ENCODE results near the gene LZIC.

Gene LZIC

DNA sequence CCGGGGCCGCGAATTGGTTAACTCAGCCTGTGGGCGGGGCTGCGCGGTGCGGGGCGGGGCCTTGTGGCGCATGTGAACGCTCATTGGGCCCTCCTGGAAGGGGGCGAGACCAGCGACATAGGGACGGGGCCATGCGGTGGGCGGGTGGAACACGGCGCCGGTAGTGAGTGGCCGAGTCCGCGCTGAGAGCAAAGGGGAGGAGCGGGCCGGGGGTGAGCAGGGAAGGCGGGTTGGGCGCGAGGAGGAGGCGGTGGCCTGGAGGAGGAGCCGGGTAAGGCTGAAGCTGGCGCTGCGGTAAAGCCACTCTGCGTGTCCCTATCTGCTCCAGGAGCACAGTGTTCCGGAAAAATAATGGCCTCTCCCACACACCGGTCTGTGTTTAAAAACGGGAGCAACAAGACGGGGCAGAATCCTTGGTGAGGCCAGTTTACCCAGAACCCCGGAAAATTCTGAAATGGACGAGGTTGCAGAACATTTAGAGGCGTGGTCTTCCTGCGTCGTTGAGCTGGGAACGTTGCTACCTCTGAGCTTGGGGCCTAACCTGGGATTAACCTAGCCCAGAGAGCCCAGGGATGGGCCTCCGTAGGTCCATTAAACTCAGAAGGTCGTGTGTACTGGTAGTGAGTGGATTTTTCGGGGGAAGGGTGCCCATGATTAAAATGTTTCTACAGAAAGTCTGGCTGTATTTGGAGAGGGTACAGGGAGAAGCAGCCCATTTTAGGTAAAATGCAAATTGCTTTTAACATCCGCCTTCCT is 32.6 kb downstream of the LZIC start:
- DNase-seq (ENCODE audit: low read depth in 2 of 3, low spot score in 1 of 3) = peak; percentile 100

DNA sequence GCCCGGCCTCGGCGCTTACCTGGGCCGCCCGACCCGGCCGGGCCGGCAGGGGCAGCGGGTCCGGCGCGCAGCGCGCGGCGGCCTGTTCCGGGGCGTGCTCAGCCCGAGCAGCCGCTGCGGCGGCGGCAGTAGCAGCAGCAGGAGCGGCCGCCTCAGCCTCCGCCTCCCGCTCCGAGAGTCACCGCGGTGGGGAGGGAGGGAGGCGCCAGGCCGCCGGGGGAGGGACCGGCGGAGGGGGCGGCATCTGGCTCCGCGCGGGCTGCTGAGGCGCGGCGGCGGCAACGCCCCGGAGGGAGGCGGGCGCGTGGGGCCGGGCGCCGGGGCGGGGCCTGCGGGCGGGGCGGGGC is 33.1 kb downstream of the LZIC start, which contains the start of gene CTNNBIP1:
Gene CTNNBIP1 (minus strand): TSS at position 194 of the 347 bp plus-strand sequence. CDS start 38,205 bp downstream, outside the sequence.
- DNase-seq (ENCODE audit: low read depth in 2 of 3, low spot score in 1 of 3) = no peak

DNA sequence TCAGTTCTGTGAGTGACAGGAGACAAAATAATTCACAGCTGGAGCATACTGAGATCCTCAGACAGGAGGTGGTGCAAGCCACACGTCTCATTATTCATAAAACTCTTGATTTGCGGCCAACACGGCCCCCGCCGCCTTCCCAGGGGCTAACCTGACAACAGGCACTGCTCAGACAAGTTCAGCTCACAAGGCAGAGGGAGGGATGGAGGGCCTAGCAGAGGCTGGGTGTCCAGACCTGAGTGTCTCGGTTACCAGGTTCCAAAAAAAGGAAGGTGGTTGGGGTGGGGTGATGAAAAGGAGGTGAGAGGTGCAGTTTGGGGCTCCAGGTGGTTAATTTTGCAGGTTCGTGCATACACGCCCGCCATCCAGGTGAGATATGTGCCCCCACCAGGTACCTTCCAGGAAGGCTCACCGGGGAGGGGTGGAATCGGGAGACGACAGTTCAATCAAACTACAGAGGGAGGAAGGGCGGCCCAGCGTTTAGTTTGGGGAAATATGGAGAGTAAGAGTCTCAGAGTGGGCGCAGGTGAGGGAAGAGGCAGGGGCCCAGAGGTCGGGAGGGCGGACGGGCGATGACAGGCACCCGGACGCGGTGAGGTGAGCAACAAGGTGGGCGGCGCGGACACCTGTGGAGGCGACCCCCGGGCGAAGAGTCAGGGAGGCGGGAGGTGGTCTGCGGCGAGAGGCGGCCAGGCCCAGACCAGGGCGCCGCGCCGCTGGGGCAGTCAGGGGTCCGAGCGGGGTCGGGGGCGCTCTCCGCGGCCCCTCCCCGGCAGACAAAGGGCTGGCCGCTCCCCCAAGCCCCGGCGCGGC is 33.8 kb downstream of the LZIC start:
- peak in 2 of 3 donors; percentile 33 to 34 for DNase-seq (ENCODE audit: low read depth in 2 of 3, low spot score in 1 of 3)

DNA sequence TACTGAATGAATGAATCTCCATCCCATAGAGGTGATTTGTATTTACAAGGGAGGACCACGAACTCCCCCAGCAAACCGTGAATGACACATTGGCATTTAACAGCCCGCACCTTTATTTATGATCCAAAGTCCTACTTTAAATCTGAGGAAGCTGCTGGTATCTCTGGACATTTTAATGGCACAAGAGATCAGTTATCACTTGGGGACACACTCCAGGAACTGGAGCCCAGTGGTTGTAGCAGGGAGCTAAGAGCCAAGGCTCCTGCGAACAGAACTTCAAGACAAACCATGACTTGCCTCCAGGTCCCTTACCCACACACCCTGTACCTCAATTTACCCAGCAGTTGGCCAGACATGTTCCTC is 34.3 kb downstream of the LZIC start:
- DNase-seq (ENCODE audit: low read depth in 2 of 3, low spot score in 1 of 3) = no peak

DNA sequence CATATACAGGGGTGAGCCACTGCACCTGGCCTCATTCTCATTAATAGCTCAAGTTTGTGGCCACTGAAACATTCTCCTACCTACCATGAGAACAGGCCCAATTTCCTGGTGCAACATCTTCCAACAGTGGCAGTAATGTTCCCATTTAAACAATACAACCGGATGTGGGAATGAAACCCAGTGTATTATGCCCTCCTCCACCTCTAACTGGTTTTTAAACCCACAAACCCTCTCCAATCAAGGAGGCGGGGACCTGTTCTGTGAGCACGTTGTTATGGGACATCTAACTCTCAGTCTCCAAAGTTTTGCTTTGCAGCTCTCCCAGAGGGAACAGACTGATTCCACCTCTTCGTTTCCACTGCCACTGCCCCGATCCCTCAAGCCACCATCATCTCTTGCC is 35.8 kb downstream of the LZIC start:
- no peak for DNase-seq (ENCODE audit: low read depth in 2 of 3, low spot score in 1 of 3)

DNA sequence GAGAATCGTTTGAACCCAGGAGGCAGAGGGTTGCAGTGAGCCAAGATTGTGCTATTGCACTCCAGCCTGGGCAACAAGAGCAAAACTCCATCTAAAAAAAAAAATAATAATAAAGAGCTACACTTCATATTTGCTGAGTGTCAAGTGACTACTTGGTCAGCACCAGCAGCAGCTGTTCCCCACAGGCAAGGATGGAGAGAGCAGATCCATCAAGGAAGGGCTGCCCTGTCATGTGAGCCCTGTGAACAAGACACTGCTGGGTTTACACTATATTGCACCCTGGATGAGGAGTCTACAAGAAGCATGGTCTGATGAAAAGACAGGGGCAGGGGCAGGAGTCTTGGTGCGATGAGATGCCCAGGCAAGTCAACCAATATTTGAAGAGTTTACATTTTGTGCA is 36.7 kb downstream of the LZIC start:
- no peak for DNase-seq (ENCODE audit: low read depth in 2 of 3, low spot score in 1 of 3)

DNA sequence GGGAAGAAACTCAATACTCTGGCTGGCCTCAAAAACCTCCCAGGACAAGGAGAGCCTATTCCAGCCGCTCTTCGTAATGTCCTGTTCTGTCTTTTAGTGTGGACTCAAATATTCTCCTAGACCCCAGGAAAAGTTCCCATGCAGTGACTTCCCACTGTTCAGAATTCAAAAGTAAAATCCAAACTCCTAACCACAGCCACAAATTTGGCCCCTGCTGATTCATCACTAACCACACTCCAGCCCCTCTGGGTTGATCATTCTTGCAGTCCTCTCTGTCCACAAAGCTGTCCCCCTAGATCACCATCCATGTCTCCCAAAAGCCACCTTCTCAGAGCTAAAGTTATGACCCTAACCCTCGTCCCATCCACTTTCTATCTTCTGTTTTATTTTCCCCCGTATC is 38.2 kb downstream of the LZIC start:
- no peak for DNase-seq (ENCODE audit: low read depth in 2 of 3, low spot score in 1 of 3)

DNA sequence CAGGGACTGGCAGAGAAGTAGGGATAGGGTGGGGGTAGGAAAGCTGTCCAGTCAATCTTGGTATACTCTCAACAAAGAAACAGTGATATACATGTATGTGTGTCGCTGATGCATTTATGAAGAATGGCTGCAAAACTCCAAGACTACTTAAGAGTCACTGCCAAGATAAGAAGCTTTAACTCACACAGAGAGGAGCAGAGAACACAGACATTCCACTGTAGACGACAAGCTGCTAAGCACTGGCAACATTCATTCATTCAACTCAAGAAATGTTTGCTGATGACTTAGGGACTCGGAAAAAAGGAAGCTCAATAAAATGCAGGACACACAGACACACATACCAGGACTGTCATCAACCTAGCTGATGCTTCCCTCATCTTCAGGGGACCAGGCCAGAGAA is 38.6 kb downstream of the LZIC start:
- no peak for DNase-seq (ENCODE audit: low read depth in 2 of 3, low spot score in 1 of 3)

DNA sequence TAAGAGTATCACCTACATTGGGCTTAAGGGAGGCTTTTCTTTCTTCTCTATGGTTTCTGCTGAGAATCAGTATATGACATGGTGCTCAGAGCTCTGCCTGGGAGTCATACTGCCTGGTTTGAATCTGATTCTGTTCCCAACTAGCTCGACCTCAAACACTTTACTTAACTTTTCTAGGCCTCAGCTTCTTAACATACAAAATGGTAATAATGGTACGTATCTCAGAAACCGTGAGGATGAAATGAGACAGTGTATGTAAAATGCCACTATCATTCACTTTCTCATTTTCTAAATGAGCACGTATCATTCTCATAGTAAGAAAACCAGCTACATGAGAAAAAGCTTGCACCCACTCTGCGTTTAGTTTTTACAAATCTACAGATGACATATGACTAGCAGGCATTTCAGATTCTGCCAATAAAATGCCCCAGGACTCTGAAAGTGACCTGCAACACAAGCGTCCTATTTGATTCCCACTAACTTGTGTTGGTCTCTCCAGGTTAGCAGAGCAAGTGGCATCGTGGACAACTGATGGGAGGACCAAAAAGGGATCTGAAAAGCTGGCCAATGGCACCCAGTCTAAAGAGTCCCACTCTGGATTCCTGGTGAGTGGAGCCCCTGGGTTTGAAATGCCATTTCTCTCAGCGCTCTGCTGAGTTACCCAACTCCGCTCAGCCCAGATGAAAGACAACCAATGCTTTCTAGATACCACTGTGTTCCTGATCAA is 39.2 kb downstream of the LZIC start:
- DNase-seq (ENCODE audit: low read depth in 2 of 3, low spot score in 1 of 3) = peak in 1 of 3 donors; percentile 37

DNA sequence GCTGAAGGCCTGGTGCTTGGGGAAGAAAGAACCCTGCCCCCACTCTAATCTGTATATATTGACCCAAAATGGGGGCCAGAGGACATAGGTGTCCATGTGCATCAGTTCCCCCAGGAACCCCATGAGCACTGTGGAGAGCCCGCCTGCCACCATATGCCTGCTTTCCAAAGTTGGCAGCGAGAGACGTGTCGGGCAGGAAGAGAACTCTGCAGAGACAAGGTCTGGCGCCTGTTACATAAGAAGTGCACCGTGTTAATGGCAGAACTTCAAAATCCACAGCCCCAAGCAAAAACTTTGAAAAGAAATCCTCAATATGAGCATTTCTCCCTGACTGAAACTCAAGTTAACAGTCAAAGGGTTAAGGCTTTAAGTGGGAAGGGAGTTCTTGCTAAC is 41.1 kb downstream of the LZIC start:
- no peak for DNase-seq (ENCODE audit: low read depth in 2 of 3, low spot score in 1 of 3)

DNA sequence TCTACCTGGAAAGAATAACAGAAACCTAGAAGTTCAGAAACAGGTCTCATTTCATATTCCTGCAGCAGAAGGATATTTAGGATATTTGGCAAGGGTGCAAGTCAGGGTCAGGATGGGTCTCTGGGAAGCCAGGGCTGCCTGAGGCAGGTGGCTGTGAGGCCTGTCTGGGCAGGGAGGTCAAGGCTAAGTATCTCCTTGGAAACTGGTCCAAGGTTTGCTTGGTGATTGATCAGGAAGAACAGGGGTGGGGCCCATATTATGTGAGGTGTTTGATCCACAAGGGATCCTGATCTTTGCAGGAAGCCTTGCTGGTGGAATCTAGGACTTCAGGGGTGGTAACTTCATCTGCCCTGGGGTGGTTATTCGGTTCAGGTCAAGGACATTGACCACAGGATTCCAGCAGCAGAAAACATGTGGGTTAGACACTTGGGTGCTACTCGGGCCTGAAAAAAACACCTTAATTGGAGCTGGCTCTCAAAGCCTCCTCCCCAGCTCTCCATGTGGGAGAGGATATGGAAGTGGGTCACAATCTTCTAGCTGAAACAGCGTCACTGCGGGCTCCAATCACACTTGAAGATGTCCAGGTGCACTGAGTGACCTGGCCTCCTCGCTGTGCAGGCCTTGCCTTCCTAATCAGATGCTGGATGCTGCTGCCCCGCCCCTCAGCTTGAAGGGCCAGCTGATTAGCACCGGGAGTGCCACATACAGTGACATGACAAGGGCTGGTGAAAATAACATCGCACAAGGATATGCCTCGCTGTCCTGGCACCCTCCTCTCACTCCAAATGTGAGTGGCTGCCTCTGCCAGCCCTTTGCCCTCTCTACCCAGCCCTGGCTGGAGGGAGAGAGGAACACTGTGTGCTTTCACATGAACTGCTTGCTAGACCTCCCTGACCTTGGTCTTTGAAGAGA is 41.8 kb downstream of the LZIC start:
- DNase-seq (ENCODE audit: low read depth in 2 of 3, low spot score in 1 of 3) = no peak

DNA sequence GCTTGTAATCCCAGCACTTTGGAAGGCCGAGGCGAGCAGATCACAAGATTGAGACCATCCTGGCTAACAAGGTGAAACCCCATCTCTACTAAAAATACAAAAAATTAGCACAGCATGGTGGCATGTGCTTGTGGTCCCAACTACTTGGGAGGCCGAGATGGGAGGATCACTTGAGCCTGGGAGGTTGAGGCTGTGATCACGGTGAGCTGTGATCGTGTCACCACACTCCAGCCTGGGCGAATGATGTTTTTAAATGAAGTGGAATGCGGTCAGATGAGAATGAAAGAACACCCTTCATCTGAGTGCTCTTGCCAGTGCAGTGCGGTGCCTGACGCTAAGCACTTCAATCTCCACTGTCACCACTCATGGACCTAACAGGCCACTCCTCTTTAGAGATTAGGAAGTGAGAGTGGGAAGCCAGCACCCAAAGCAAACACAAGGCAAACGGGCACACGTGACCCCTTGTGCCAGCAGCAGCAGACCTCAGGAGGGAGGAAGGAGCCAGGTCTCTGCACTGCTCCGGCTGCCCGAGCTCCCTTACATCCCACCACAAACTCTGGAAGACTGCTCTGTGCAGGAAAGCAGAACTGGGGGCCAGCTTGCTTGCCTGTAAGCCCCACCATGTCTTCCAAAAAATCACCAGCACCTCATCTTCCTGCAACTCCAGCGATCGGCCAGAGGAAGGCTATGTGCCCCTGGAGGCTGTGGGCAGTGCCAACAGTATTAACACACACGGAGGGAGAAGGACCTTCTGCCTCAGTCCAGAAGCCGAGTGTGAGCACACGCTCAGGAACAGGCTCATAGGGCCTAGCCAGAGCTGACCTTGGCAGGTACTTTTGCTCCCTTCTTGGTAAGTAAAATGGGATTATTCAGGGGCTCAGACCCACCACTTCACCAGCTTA is 42.8 kb downstream of the LZIC start:
- no peak for DNase-seq (ENCODE audit: low read depth in 2 of 3, low spot score in 1 of 3)

DNA sequence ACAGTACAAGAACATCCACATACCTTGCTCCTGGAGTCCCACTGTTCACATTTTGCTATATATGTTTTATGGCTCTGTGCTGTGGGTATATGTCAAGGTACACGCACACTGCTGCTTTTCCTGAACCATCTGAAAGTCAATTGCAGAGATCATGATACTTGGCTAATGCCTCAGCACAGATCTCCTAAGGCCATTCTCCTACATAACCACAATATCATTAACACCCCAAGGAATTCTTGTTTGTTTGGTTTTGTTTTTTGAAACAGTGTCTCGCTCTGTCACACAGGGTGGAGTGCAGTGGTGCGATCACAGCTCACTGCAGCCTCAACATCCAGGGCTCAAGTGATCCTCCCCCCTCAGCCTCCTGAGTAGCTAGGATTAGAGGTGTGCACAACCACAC is 49.1 kb downstream of the LZIC start:
- DNase-seq (ENCODE audit: low read depth in 2 of 3, low spot score in 1 of 3) = no peak

DNA sequence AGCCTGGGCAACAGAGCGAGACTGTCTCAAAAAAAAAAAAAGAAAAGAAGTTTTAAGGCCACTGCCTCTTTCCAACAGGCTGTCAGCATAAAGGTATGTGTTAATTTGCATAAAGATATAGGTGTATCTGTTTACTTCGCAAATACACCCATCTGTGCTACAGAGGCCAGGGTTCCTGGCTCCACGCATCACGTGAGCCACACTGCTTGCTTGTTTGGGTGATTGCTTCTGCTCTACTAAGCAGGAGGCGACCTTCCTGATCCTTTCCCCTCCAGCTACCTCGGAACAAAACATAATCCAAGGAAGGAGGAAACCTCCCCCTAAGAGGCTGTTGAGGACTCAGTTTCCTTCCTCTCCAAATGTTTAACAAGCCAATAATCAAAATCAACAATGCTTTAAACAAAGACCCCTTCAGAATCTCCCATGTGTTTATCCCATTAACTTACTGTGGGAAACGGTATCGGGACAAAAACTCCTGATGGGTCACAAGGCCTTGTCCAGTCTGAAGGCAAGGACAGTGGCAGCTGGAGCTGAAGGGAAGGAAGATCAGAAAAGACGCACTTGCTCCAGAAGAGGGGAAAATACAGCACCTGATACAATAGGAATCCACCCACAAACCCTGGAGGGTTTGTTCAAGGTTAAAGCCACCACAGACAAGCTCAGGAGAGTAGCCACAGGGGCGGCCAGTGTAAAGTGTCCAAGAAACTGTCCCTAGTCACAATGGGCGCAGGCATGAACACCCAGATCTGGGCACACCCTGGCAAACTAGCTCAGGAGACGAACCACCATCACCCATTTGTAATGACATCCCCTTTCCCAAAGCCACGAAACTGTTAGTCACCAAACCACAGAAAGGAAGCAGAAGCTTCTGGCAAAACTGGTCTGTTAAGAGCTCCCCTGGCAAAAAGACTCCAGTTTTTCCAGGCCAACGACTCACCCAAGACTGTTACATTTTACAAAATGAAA is 50.3 kb downstream of the LZIC start:
- DNase-seq (ENCODE audit: low read depth in 2 of 3, low spot score in 1 of 3) = no peak

DNA sequence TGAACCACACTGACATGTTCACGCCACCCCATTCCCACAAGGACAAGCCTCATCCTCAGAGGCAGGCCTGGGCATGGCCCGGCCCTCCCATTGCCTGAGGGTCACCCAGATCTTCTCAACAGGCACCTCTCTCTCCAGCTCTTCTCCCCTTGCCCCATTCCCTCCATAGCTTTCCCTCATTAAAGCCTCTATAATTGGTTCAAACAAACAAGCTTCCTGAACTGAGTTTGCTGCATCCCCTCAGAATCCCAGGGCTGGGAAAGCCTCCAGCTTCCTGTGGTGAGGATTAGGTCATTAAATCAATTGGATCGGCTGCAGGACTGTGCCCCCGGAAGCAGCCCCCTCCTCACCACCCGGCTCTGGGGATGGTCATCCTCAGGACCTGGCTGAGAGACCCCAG is 52.0 kb downstream of the LZIC start:
- no peak for DNase-seq (ENCODE audit: low read depth in 2 of 3, low spot score in 1 of 3)

DNA sequence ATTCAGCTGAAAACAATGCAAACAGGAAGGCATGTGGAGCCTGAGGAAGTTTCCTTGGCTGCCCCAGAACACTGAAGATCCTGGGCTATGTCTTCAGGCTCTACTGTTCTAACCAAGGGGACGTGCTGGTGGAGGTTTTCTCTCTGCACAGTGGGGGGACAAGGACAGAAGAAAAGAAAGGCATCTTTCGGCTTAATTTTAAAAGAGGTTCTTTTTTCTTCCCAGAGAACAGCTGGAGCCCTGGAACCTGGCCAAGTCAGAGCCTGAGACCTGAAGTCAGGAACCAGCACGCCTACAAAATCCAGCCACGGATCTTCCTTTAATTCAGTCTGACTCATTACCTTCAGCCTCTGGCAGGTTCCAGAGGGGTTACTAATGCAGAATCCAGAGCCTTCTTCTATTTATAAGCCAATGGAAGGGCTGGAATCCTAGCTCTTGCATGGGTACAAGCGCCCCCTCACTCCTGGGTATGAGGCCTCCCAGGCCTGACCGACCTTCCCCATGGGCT is 52.9 kb downstream of the LZIC start:
- no peak for DNase-seq (ENCODE audit: low read depth in 2 of 3, low spot score in 1 of 3)

DNA sequence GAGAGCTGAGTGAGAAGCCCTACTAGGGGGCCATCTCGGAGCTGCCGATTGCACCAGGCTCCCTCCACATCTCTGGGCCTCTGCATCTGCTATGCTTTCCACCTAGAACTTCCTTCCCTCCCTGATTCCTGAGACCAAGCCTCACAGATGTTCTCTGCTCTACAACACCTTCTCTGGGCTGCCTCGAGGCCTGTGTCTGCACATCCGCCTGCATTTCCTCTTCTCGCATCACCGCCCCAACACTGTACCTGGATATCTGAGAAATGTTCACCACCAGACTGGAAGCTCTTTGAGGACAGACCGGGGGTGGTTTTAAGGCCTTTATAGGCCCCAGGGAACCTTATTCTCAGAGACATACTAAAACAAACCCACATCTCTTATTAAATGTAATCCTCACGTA is 53.8 kb downstream of the LZIC start:
- DNase-seq (ENCODE audit: low read depth in 2 of 3, low spot score in 1 of 3) = no peak

DNA sequence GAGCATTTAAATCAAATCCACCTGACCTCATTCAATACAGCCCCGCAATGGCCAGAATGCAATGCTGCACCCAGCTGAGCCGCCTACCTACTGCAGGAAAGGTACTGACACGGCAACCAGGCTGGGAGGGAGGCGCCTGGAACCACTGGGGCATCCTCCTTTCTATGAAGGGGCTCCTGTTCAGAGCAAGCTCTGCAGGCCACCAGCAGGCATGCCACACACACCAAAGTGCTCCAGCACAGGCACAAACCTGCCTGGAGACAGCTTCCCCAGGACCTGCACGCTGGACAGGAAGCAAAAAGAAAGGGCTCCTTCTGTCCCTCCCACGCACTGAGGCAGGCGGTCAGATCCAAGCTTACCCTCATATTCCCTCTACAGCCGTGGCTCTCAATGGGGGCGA is 54.3 kb downstream of the LZIC start:
- no peak for DNase-seq (ENCODE audit: low read depth in 2 of 3, low spot score in 1 of 3)

DNA sequence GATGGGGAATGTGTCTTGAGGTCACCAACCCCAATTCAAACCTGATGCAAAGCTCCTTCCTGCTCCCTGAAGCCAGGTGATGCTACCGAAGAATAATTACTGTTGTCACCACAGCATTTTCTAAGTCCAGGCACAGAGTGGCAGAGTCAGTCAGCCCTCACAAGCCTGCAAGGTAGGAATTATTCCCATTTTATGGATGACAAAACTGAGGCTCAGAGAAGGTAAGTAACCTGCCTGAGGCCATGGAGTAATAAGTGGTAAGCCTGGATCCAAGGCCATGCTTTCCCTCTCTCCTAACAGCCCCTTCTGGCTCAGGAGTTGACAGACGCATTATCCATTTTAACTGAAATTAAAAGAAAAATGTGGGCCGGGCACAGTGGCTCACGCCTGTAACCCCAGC is 56.1 kb downstream of the LZIC start:
- no peak for DNase-seq (ENCODE audit: low read depth in 2 of 3, low spot score in 1 of 3)

Measured in stimulated activated CD4-positive, alpha-beta T cell treated with anti-CD3 and anti-CD28 coated beads, Interleukin-12 subunit alpha, Interleukin-12 subunit beta, amount 100 ng/mL, for 48 hours (primary cell).